ENCODE measurements around the gene IGF2R. TPM values are rescaled to one million over a fixed set of nuclear protein-coding genes. Genes with fewer than 3 reads are reported as not detected.

Gene IGF2R
- total RNA-seq, 1 donor from 2014 or later = 105 TPM

GRCh38 chr6:160103825-160104100 is 134.9 kb downstream of the IGF2R start:
- H3K27ac Mint-ChIP-seq (ENCODE audit: unreplicated experiment) = no peak overlapping the region
- DNase-seq = no peak
- no peaks in the 10 kb centered on the region for H3K4me1 Mint-ChIP-seq (ENCODE audit: low read depth, unreplicated experiment)
- H3K4me3 Mint-ChIP-seq (ENCODE audit: unreplicated experiment) = no peak overlapping the region
- no peak for TF ChIP-seq CTCF (IDR thresholded peaks at IDR 0.05; ENCODE audit: partially characterized antibody, unreplicated experiment)
- H3K36me3 Mint-ChIP-seq (ENCODE audit: unreplicated experiment) = no peaks in the 10 kb centered on the region
- peaks cover 4% of the 10 kb centered on the region for H3K27me3 Mint-ChIP-seq (ENCODE audit: unreplicated experiment)
- peaks cover 7% of the 10 kb centered on the region for H3K9me3 Mint-ChIP-seq (ENCODE audit: unreplicated experiment)

- Mint-ChIP-seq H3K27ac (ENCODE audit: unreplicated experiment) (no peak overlapping the region), H3K27me3 (ENCODE audit: unreplicated experiment) (peaks cover 4% of the 10 kb centered on the region), H3K4me1 (ENCODE audit: low read depth, unreplicated experiment) (no peaks in the 10 kb centered on the region), H3K4me3 (ENCODE audit: unreplicated experiment) (no peak overlapping the region), H3K9me3 (ENCODE audit: unreplicated experiment) (peaks cover 7% of the 10 kb centered on the region), H3K36me3 (ENCODE audit: unreplicated experiment) (no peaks in the 10 kb centered on the region)
- DNase-seq = no peak
- TF ChIP-seq CTCF (IDR thresholded peaks at IDR 0.05; ENCODE audit: partially characterized antibody, unreplicated experiment) = no peak
These were observed 136.1 kb downstream of the IGF2R start for GRCh38 chr6:160104821-160105517.

- TF ChIP-seq CTCF (IDR thresholded peaks at IDR 0.05; ENCODE audit: partially characterized antibody, unreplicated experiment) = no peak
- peaks cover 7% of the 10 kb centered on the region for H3K9me3 Mint-ChIP-seq (ENCODE audit: unreplicated experiment)
- H3K4me1 Mint-ChIP-seq (ENCODE audit: low read depth, unreplicated experiment) = no peaks in the 10 kb centered on the region
- H3K4me3 Mint-ChIP-seq (ENCODE audit: unreplicated experiment) = no peak overlapping the region
- no peak overlapping the region for H3K27ac Mint-ChIP-seq (ENCODE audit: unreplicated experiment)
- no peak for DNase-seq
- H3K27me3 Mint-ChIP-seq (ENCODE audit: unreplicated experiment) = peaks cover 7% of the 10 kb centered on the region
- no peaks in the 10 kb centered on the region for H3K36me3 Mint-ChIP-seq (ENCODE audit: unreplicated experiment)
These were observed 137.1 kb downstream of the IGF2R start for GRCh38 chr6:160106010-160106409.

- Mint-ChIP-seq H3K27me3 (ENCODE audit: unreplicated experiment) (peaks cover 7% of the 10 kb centered on the region), H3K27ac (ENCODE audit: unreplicated experiment) (no peak overlapping the region), H3K4me3 (ENCODE audit: unreplicated experiment) (no peak overlapping the region), H3K9me3 (ENCODE audit: unreplicated experiment) (peaks cover 7% of the 10 kb centered on the region), H3K4me1 (ENCODE audit: low read depth, unreplicated experiment) (no peaks in the 10 kb centered on the region), H3K36me3 (ENCODE audit: unreplicated experiment) (no peaks in the 10 kb centered on the region)
- DNase-seq = no peak
- TF ChIP-seq CTCF (IDR thresholded peaks at IDR 0.05; ENCODE audit: partially characterized antibody, unreplicated experiment) = no peak
These were observed 137.8 kb downstream of the IGF2R start for GRCh38 chr6:160106701-160107100.

- no peak for TF ChIP-seq CTCF (IDR thresholded peaks at IDR 0.05; ENCODE audit: partially characterized antibody, unreplicated experiment)
- peaks cover 7% of the 10 kb centered on the region for H3K27me3 Mint-ChIP-seq (ENCODE audit: unreplicated experiment)
- H3K4me1 Mint-ChIP-seq (ENCODE audit: low read depth, unreplicated experiment) = no peaks in the 10 kb centered on the region
- H3K27ac Mint-ChIP-seq (ENCODE audit: unreplicated experiment) = no peak overlapping the region
- peaks cover 7% of the 10 kb centered on the region for H3K9me3 Mint-ChIP-seq (ENCODE audit: unreplicated experiment)
- no peaks in the 10 kb centered on the region for H3K36me3 Mint-ChIP-seq (ENCODE audit: unreplicated experiment)
- no peak overlapping the region for H3K4me3 Mint-ChIP-seq (ENCODE audit: unreplicated experiment)
- no peak for DNase-seq
These were observed 139.2 kb downstream of the IGF2R start for GRCh38 chr6:160108077-160108476.
